Measurements from ENCODE around the gene RELA.

GRCh38 chr11:65633390-65634108, 29.2 kb downstream of the RELA start:
- TF ChIP-seq, protein P1, sequence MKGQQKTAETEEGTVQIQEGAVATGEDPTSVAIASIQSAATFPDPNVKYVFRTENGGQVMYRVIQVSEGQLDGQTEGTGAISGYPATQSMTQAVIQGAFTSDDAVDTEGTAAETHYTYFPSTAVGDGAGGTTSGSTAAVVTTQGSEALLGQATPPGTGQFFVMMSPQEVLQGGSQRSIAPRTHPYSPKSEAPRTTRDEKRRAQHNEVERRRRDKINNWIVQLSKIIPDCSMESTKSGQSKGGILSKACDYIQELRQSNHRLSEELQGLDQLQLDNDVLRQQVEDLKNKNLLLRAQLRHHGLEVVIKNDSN (IDR thresholded peaks at IDR 0.05), result no peak
- TF ChIP-seq YY1 (IDR thresholded peaks at IDR 0.05; ENCODE audit: low read depth) (no peak), NFIC (IDR thresholded peaks at IDR 0.05) (no peak), EGR1 (IDR thresholded peaks at IDR 0.05) (no peak), TAF1 (IDR thresholded peaks at IDR 0.05; ENCODE audit: low read depth) (no peak), RAD21 (IDR thresholded peaks at IDR 0.05; ENCODE audit: low read depth) (no peak), FOXM1 (IDR thresholded peaks at IDR 0.05; ENCODE audit: borderline replicate concordance, low read depth) (no peak), EP300 (IDR thresholded peaks at IDR 0.05; ENCODE audit: borderline replicate concordance) (no peak), TCF12 (IDR thresholded peaks at IDR 0.05; ENCODE audit: low read depth) (no peak), CREB1 (IDR thresholded peaks at IDR 0.05; ENCODE audit: low read depth) (no peak), CEBPB (IDR thresholded peaks at IDR 0.05) (no peak), TEAD4 (IDR thresholded peaks at IDR 0.05) (no peak)
- TF ChIP-seq, protein P2, sequence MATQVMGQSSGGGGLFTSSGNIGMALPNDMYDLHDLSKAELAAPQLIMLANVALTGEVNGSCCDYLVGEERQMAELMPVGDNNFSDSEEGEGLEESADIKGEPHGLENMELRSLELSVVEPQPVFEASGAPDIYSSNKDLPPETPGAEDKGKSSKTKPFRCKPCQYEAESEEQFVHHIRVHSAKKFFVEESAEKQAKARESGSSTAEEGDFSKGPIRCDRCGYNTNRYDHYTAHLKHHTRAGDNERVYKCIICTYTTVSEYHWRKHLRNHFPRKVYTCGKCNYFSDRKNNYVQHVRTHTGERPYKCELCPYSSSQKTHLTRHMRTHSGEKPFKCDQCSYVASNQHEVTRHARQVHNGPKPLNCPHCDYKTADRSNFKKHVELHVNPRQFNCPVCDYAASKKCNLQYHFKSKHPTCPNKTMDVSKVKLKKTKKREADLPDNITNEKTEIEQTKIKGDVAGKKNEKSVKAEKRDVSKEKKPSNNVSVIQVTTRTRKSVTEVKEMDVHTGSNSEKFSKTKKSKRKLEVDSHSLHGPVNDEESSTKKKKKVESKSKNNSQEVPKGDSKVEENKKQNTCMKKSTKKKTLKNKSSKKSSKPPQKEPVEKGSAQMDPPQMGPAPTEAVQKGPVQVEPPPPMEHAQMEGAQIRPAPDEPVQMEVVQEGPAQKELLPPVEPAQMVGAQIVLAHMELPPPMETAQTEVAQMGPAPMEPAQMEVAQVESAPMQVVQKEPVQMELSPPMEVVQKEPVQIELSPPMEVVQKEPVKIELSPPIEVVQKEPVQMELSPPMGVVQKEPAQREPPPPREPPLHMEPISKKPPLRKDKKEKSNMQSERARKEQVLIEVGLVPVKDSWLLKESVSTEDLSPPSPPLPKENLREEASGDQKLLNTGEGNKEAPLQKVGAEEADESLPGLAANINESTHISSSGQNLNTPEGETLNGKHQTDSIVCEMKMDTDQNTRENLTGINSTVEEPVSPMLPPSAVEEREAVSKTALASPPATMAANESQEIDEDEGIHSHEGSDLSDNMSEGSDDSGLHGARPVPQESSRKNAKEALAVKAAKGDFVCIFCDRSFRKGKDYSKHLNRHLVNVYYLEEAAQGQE (IDR thresholded peaks at IDR 0.05; ENCODE audit: low read depth), result no peak
- TF ChIP-seq, protein P3, sequence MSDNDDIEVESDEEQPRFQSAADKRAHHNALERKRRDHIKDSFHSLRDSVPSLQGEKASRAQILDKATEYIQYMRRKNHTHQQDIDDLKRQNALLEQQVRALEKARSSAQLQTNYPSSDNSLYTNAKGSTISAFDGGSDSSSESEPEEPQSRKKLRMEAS (IDR thresholded peaks at IDR 0.05), result no peak

All from Ishikawa (cell line).